H1 (cell line): ENCODE data around the gene EPHA8.

Experiments
- ASH2L ChIP-seq: fragments of 200-600, 300-600 bp; sonication (generic); IDR thresholded peaks from one replicate; pipeline ENCODE4 v1.7.1; 2017; ENCODE audit warnings: low read length
- CBX8 ChIP-seq: fragments of 300-800, 300-1000 bp; sonication (generic); IDR thresholded peaks from 2 replicates; pipeline ENCODE4 v1.7.1; 2016; ENCODE audit warnings: low read depth, low read length, borderline replicate concordance
- HDAC2 ChIP-seq, 2 experiments: fragments of 300-600 bp in 1 of 2; sonication (generic) in 1 of 2; IDR thresholded peaks; 2 replicates each; pipeline ENCODE4 v1.6.1; 2011 to 2012; ENCODE audit warnings: low read depth in 2 of 2, low read length in 2 of 2, mild to moderate bottlenecking in 2 of 2, moderate library complexity in 2 of 2, borderline replicate concordance in 1 of 2, inconsistent platforms in 1 of 2
- MAFK ChIP-seq: IDR thresholded peaks from 2 replicates; pipeline ENCODE4 v1.6.1; 2012; ENCODE audit warnings: low read depth, mild to moderate bottlenecking, improper control_type of control experiment, low read length
- NRF1 ChIP-seq: IDR thresholded peaks from 2 replicates; pipeline ENCODE4 v1.6.1; 2011; ENCODE audit warnings: mild to moderate bottlenecking, low read depth, low read length, improper control_type of control experiment
- POLR2A ChIP-seq, 2 experiments: IDR thresholded peaks; 1 replicate in 1 of 2; 2 replicates in 1 of 2; pipeline ENCODE4 v1.6.1; 2011; ENCODE audit warnings: low read depth in 2 of 2, low read length in 2 of 2, mild to moderate bottlenecking in 2 of 2; ENCODE audit errors: control extremely low read depth in 1 of 2
- RXRA ChIP-seq: IDR thresholded peaks from 2 replicates; pipeline ENCODE4 v1.6.1; 2011; ENCODE audit warnings: low read depth, mild to moderate bottlenecking, low read length, moderate library complexity; ENCODE audit not compliant: insufficient read depth
- SP2 ChIP-seq: IDR thresholded peaks from 2 replicates; pipeline ENCODE4 v1.6.1; 2012; ENCODE audit warnings: mild to moderate bottlenecking, low read length, inconsistent platforms
- TF ChIP-seq, protein P1 (sequence below): IDR thresholded peaks from 2 replicates; pipeline ENCODE4 v1.6.1; 2012; ENCODE audit warnings: inconsistent platforms

DNA sequence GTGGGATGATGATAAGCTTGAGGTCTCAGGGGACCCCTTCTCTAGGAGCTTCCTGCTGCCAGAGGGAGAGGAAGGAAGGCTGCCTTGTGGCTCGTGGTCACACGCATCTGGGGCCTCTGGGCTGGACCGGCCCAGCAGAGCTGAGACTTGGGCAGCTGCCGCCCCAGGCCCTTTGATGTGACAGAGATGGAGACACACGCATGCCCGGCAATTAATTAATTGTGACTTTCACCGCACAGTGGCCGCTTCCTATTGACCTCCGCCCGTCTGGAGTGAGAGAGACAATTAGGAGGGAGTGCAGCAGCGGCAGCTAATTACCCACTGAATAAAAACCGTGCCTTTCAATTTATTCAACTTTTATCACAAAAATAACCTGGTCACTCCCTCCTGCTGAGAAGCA is 56.5 kb downstream of the EPHA8 start:
- TF ChIP-seq NRF1 (no peak), ASH2L (no peak), POLR2A (IDR thresholded peaks at IDR 0.05; ENCODE audit: control extremely low read depth in 1 of 2, low read depth in 2 of 2, low read length in 2 of 2) (no peak), RXRA (no peak), CBX8 (no peak), HDAC2 (IDR thresholded peaks at IDR 0.05; ENCODE audit: borderline replicate concordance in 1 of 2, low read depth in 2 of 2, low read length in 2 of 2) (no peak), SP2 (no peak), MAFK (no peak)
- TF ChIP-seq, protein P1, sequence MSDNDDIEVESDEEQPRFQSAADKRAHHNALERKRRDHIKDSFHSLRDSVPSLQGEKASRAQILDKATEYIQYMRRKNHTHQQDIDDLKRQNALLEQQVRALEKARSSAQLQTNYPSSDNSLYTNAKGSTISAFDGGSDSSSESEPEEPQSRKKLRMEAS: no peak
